GM10847 (cell line): ENCODE data around the gene SLC38A8.

ENCODE experiments used
- POLR2A ChIP-seq: IDR thresholded peaks from 2 replicates; pipeline ENCODE4 v1.6.1; 2011; ENCODE audit not compliant: insufficient read length; ENCODE audit errors: extremely low read depth

The SLC38A8 gene

GRCh38 chr16:84007965-84008364, 34.6 kb downstream of the SLC38A8 start:
- no peak for TF ChIP-seq POLR2A

- no peak for TF ChIP-seq POLR2A
Measured at GRCh38 chr16:84007520-84007919, 35.1 kb downstream of the SLC38A8 start.

GRCh38 chr16:84005391-84005790, 37.2 kb downstream of the SLC38A8 start:
- no peak for TF ChIP-seq POLR2A

- TF ChIP-seq POLR2A, result no peak
Measured at GRCh38 chr16:84004442-84004841, 38.2 kb downstream of the SLC38A8 start.

GRCh38 chr16:84003038-84003437, 39.6 kb downstream of the SLC38A8 start:
- no peak for TF ChIP-seq POLR2A

GRCh38 chr16:84001726-84002125, 40.9 kb downstream of the SLC38A8 start:
- TF ChIP-seq POLR2A, result no peak

- no peak for TF ChIP-seq POLR2A
Measured at GRCh38 chr16:84000989-84001642, 41.5 kb downstream of the SLC38A8 start.

GRCh38 chr16:83998091-83998490, 44.5 kb downstream of the SLC38A8 start:
- no peak for TF ChIP-seq POLR2A

GRCh38 chr16:83996481-83997252, 45.9 kb downstream of the SLC38A8 start:
- no peak for TF ChIP-seq POLR2A

GRCh38 chr16:83995754-83996153, 46.8 kb downstream of the SLC38A8 start:
- TF ChIP-seq POLR2A, result no peak

GRCh38 chr16:83994703-83995102, 47.9 kb downstream of the SLC38A8 start:
- TF ChIP-seq POLR2A, result no peak

- TF ChIP-seq POLR2A, result no peak
Measured at GRCh38 chr16:83994087-83994486, 48.5 kb downstream of the SLC38A8 start.

- no peak for TF ChIP-seq POLR2A
Measured at GRCh38 chr16:83992624-83993023, 50.0 kb downstream of the SLC38A8 start.

- TF ChIP-seq POLR2A, result no peak
Measured at GRCh38 chr16:83990492-83990891, 52.1 kb downstream of the SLC38A8 start.

GRCh38 chr16:83989300-83989699, 53.3 kb downstream of the SLC38A8 start:
- TF ChIP-seq POLR2A, result no peak

GRCh38 chr16:83983491-83983890, 59.1 kb downstream of the SLC38A8 start:
- TF ChIP-seq POLR2A, result no peak

GRCh38 chr16:83981799-83982198, 60.8 kb downstream of the SLC38A8 start:
- TF ChIP-seq POLR2A, result no peak
